H1 (cell line): ENCODE measurements around the gene L3MBTL4.

Source experiments
- ASH2L ChIP-seq: fragments of 200-600, 300-600 bp; sonication (generic); IDR thresholded peaks from one replicate; pipeline ENCODE4 v1.7.1; 2017; ENCODE audit warnings: low read length
- ATF3 ChIP-seq: IDR thresholded peaks from 2 replicates; pipeline ENCODE4 v1.6.1; 2011; ENCODE audit warnings: low read depth, mild to moderate bottlenecking, low read length; ENCODE audit not compliant: insufficient read depth
- CTBP2 ChIP-seq: IDR thresholded peaks from 2 replicates; pipeline ENCODE4 v1.7.0; 2011; ENCODE audit warnings: borderline replicate concordance, mild to moderate bottlenecking, moderate library complexity, mixed read lengths, low read length; ENCODE audit not compliant: insufficient read depth, insufficient read length
- CTCF ChIP-seq, 3 experiments: IDR thresholded peaks; 1 replicate in 2 of 3; 2 replicates in 1 of 3; pipeline versions ENCODE4 v1.5.1 to v1.6.1; 2011; ENCODE audit warnings: low read length in 3 of 3, mild to moderate bottlenecking in 3 of 3, inconsistent platforms in 2 of 3, low read depth in 1 of 3, moderate library complexity in 1 of 3; ENCODE audit not compliant: insufficient read depth in 1 of 3; ENCODE audit errors: control extremely low read depth in 1 of 3
- EZH2 ChIP-seq: fragments of 200-600 bp; sonication (generic); IDR thresholded peaks from 2 replicates; pipeline ENCODE4 v1.7.1; 2012; ENCODE audit warnings: low read depth, mild to moderate bottlenecking, moderate library complexity, low read length, inconsistent platforms; ENCODE audit not compliant: severe bottlenecking
- MAX ChIP-seq: IDR thresholded peaks from 2 replicates; pipeline ENCODE4 v1.6.1; 2012; ENCODE audit warnings: inconsistent platforms
- POLR2A ChIP-seq, 2 experiments: IDR thresholded peaks; 1 replicate in 1 of 2; 2 replicates in 1 of 2; pipeline ENCODE4 v1.6.1; 2011; ENCODE audit warnings: low read depth in 2 of 2, low read length in 2 of 2, mild to moderate bottlenecking in 2 of 2; ENCODE audit errors: control extremely low read depth in 1 of 2
- POLR2AphosphoS5 ChIP-seq: IDR thresholded peaks from 2 replicates; pipeline ENCODE4 v1.6.1; 2011; ENCODE audit warnings: low read depth, low read length
- RAD21 ChIP-seq, 2 experiments: IDR thresholded peaks in 1 of 2; conservative IDR thresholded peaks in 1 of 2; 2 replicates each; pipeline ENCODE4 v1.6.1; 2011; ENCODE audit warnings: low read depth in 2 of 2, low read length in 2 of 2, improper control_type of control experiment in 1 of 2, inconsistent platforms in 1 of 2, mild to moderate bottlenecking in 1 of 2, moderate library complexity in 1 of 2
- SAP30 ChIP-seq: fragments of 300-600 bp; sonication (generic); IDR thresholded peaks from 2 replicates; pipeline ENCODE4 v1.7.1; 2012; ENCODE audit warnings: low read length, moderate library complexity, mild to moderate bottlenecking, inconsistent platforms; ENCODE audit not compliant: insufficient read depth, insufficient replicate concordance
- SIN3A ChIP-seq, 2 experiments: IDR thresholded peaks in 1 of 2; conservative IDR thresholded peaks in 1 of 2; 2 replicates each; pipeline ENCODE4 v1.6.1; 2011 to 2012; ENCODE audit warnings: low read length in 2 of 2, improper control_type of control experiment in 1 of 2, low read depth in 1 of 2, mild to moderate bottlenecking in 1 of 2
- SP4 ChIP-seq: IDR thresholded peaks from 2 replicates; pipeline ENCODE4 v1.6.1; 2012; ENCODE audit warnings: low read length, inconsistent platforms
- TBP ChIP-seq: IDR thresholded peaks from 2 replicates; pipeline ENCODE4 v1.6.1; 2011; ENCODE audit warnings: low read depth, low read length, improper control_type of control experiment
- USF2 ChIP-seq: IDR thresholded peaks from 2 replicates; pipeline ENCODE4 v1.6.1; 2011; ENCODE audit warnings: low read length, improper control_type of control experiment

- no peak for TF ChIP-seq MAX
- no peak for TF ChIP-seq ATF3
- no peak for TF ChIP-seq ASH2L
- no peak for TF ChIP-seq TBP
- no peak for TF ChIP-seq CTCF (IDR thresholded peaks at IDR 0.05; ENCODE audit: control extremely low read depth in 1 of 3, insufficient read depth in 1 of 3, low read depth in 1 of 3, low read length in 3 of 3)
- no peak for TF ChIP-seq POLR2AphosphoS5
- no peak for TF ChIP-seq SAP30
- TF ChIP-seq SP4 = no peak
- no peak for TF ChIP-seq CTBP2
- no peak for TF ChIP-seq EZH2
- TF ChIP-seq POLR2A (IDR thresholded peaks at IDR 0.05; ENCODE audit: control extremely low read depth in 1 of 2, low read depth in 2 of 2, low read length in 2 of 2) = no peak
- TF ChIP-seq RAD21 (IDR thresholded peaks at IDR 0.05 in 1 of 2, conservative IDR thresholded peaks at IDR 0.05 in 1 of 2; ENCODE audit: low read depth in 2 of 2, low read length in 2 of 2) = no peak
- no peak for TF ChIP-seq USF2
- no peak for TF ChIP-seq SIN3A (conservative IDR thresholded peaks at IDR 0.05 in 1 of 2, IDR thresholded peaks at IDR 0.05 in 1 of 2; ENCODE audit: low read depth in 1 of 2, low read length in 2 of 2)
Observed at GRCh38 chr18:6204476-6204875, 210.2 kb downstream of the L3MBTL4 start.
